DOHH2 (cell line): ENCODE results near the gene DHRS3.
"Not testable (repeated sequence)": the region's sequence is repeated elsewhere in the genome, so short reads cannot be mapped to it uniquely, and the experiment has no call there.

Source experiments
- H3F3A ChIP-seq: fragments of 200-600 bp; sonication (generic), shearing (Covaris generic); 2 replicates; pipeline ENCODE4 v1.6.0; 2016; ENCODE audit warnings: antibody characterized with exemption, mild to moderate bottlenecking; ENCODE audit not compliant: control insufficient read depth, insufficient read depth
- H3K27ac ChIP-seq: fragments of 200-600 bp; sonication (generic); 2 replicates; pipeline ENCODE4 v1.5.1; 2014; ENCODE audit warnings: low read depth, mild to moderate bottlenecking, low read length, moderate library complexity
- H3K27me3 ChIP-seq: fragments of 200-600 bp; sonication (generic); 2 replicates; pipeline ENCODE4 v1.6.1; 2014; ENCODE audit warnings: mild to moderate bottlenecking, low read length, mixed read lengths; ENCODE audit not compliant: control insufficient read depth
- H3K36me3 ChIP-seq: fragments of 200-600 bp; sonication (generic); 2 replicates; pipeline ENCODE4 v1.6.1; 2014; ENCODE audit warnings: mild to moderate bottlenecking, low read length, moderate library complexity, mixed read lengths; ENCODE audit not compliant: control insufficient read depth
- H3K4me1 ChIP-seq: fragments of 200-600 bp; sonication (generic); 2 replicates; pipeline ENCODE4 v1.6.1; 2014; ENCODE audit warnings: mild to moderate bottlenecking, low read length, mixed read lengths; ENCODE audit not compliant: control insufficient read depth
- H3K4me2 ChIP-seq: fragments of 200-600 bp; sonication (generic); 2 replicates; pipeline ENCODE4 v1.6.0; 2014; ENCODE audit warnings: mild to moderate bottlenecking, low read length, moderate library complexity
- H3K4me3 ChIP-seq: fragments of 200-600 bp; sonication (generic); 2 replicates; pipeline ENCODE4 v1.5.1; 2014; ENCODE audit warnings: mild to moderate bottlenecking, low read length, mixed read lengths
- H3K79me2 ChIP-seq: fragments of 200-600 bp; sonication (generic); 2 replicates; pipeline ENCODE4 v1.6.1; 2014; ENCODE audit warnings: mild to moderate bottlenecking, low read length, mixed read lengths; ENCODE audit not compliant: control insufficient read depth
- H3K9me2 ChIP-seq: fragments of 200-600 bp; sonication (generic); replicated peaks from 2 replicates; pipeline ENCODE4 v1.6.1; 2014; ENCODE audit warnings: mild to moderate bottlenecking, low read length, mixed read lengths; ENCODE audit not compliant: control insufficient read depth
- H3K9me3 ChIP-seq: fragments of 200-600 bp; sonication (generic); 2 replicates; pipeline ENCODE4 v1.6.1; 2014; ENCODE audit warnings: antibody characterized with exemption, low read length, mixed read lengths; ENCODE audit not compliant: control insufficient read depth, insufficient read depth
- H4K20me1 ChIP-seq: fragments of 200-600 bp; sonication (generic); 2 replicates; pipeline ENCODE4 v1.6.0; 2014; ENCODE audit warnings: low read depth, mild to moderate bottlenecking, antibody characterized with exemption, low read length, moderate library complexity; ENCODE audit not compliant: control insufficient read depth, insufficient read depth
- CTCF ChIP-seq: fragments of 200-600 bp; sonication (generic); IDR thresholded peaks from one replicate; pipeline ENCODE4 v1.5.1; 2014; ENCODE audit warnings: antibody characterized with exemption, mild to moderate bottlenecking, low read depth, low read length; ENCODE audit not compliant: poor library complexity, severe bottlenecking
- EZH2phosphoT487 ChIP-seq: fragments of 200-600 bp; sonication (generic); IDR thresholded peaks from 2 replicates; pipeline ENCODE4 v1.6.1; 2017; ENCODE audit warnings: borderline replicate concordance, mild to moderate bottlenecking, antibody characterized with exemption, low read length, moderate library complexity, mixed read lengths

DHRS3 gene

GRCh38 chr1:12654004-12654567, 36.1 kb upstream of the DHRS3 start:
- H3K9me3 ChIP-seq, result no peaks in the 10 kb centered on the region
- TF ChIP-seq EZH2phosphoT487 (no peak), CTCF (no peak)
- no peaks in the 10 kb centered on the region for H4K20me1 ChIP-seq
- H3K36me3 ChIP-seq, result no peaks in the 10 kb centered on the region
- H3K27me3 ChIP-seq, result peaks cover 2% of the 10 kb centered on the region; the same call in 1 of the 2 replicates
- no peak overlapping the region for H3K27ac ChIP-seq
- no peak overlapping the region for H3K4me3 ChIP-seq
- no peaks in the 10 kb centered on the region for H3K9me2 ChIP-seq
- no peaks in the 10 kb centered on the region for H3K4me1 ChIP-seq
- no peaks in the 10 kb centered on the region for H3F3A ChIP-seq
- no peaks in the 10 kb centered on the region for H3K79me2 ChIP-seq
- H3K4me2 ChIP-seq, result no peak overlapping the region

GRCh38 chr1:12649971-12650421, 32.0 kb upstream of the DHRS3 start:
- no peaks in the 10 kb centered on the region for H3K4me1 ChIP-seq
- TF ChIP-seq CTCF, result no peak
- TF ChIP-seq EZH2phosphoT487, result no peak
- no peaks in the 10 kb centered on the region for H3K79me2 ChIP-seq
- no peaks in the 10 kb centered on the region for H3F3A ChIP-seq
- no peak overlapping the region for H3K4me3 ChIP-seq
- H4K20me1 ChIP-seq, result no peaks in the 10 kb centered on the region
- H3K9me2 ChIP-seq, result no peaks in the 10 kb centered on the region
- no peaks in the 10 kb centered on the region for H3K9me3 ChIP-seq
- no peak overlapping the region for H3K4me2 ChIP-seq
- no peaks in the 10 kb centered on the region for H3K36me3 ChIP-seq
- no peak overlapping the region for H3K27ac ChIP-seq
- peaks cover 2% of the 10 kb centered on the region; the same call in 1 of the 2 replicates for H3K27me3 ChIP-seq

- Histone ChIP-seq H3K4me3 (no peak overlapping the region), H3F3A (no peaks in the 10 kb centered on the region), H3K27me3 (peaks cover 2% of the 10 kb centered on the region; the same call in 1 of the 2 replicates), H3K9me2 (no peaks in the 10 kb centered on the region), H4K20me1 (no peaks in the 10 kb centered on the region), H3K4me1 (no peaks in the 10 kb centered on the region), H3K27ac (no peak overlapping the region), H3K36me3 (no peaks in the 10 kb centered on the region), H3K4me2 (no peak overlapping the region), H3K79me2 (no peaks in the 10 kb centered on the region), H3K9me3 (no peaks in the 10 kb centered on the region)
- no peak for TF ChIP-seq EZH2phosphoT487
- no peak for TF ChIP-seq CTCF
Measured at GRCh38 chr1:12648741-12649140, 30.7 kb upstream of the DHRS3 start.

- not testable (repeated sequence) for H3K27ac ChIP-seq
Measured at GRCh38 chr1:12645401-12645800, 27.4 kb upstream of the DHRS3 start.

More at GRCh38 chr1:12645401-12645800, 27.4 kb upstream of the DHRS3 start:
- not testable (repeated sequence) for H3K9me2 ChIP-seq, H4K20me1 ChIP-seq, H3K4me2 ChIP-seq, H3K4me1 ChIP-seq, H3F3A ChIP-seq, H3K27me3 ChIP-seq, H3K79me2 ChIP-seq, H3K9me3 ChIP-seq, H3K36me3 ChIP-seq, H3K4me3 ChIP-seq
